B cell (primary cell): ENCODE data around the gene CCDC24. TPM values are rescaled to one million over a fixed set of nuclear protein-coding genes. Genes with fewer than 3 reads are reported as not detected.

Experiments used
- ATAC-seq: fragments of 200-7000 bp; cut with Tn5 transposase; one replicate; pipeline ENCODE4 v1.10.0; 2021; ENCODE audit warnings: low read depth, mild to moderate bottlenecking, moderate number of reproducible peaks, moderate library complexity
- CTCF ChIA-PET: fragments of 350-600 bp; sonication (Branson Sonifier 250); formaldehyde crosslinking; loops from one replicate; lab custom pipeline; 2021; ENCODE audit warnings: antibody characterized with exemption, inconsistent platforms; lab: Charles Lee
- POLR2A ChIA-PET: fragments of 350-600 bp; sonication (Branson Sonifier 250); formaldehyde crosslinking; loops from one replicate; lab custom pipeline; 2021; ENCODE audit warnings: antibody characterized with exemption; lab: Charles Lee
- DNase-seq: peaks from one replicate; pipeline ENCODE4 v3.0.0; 2013
- H2AFZ ChIP-seq: 2 replicates; pipeline ENCODE4 v1.6.1; 2012; ENCODE audit warnings: mild to moderate bottlenecking, low read depth, low read length; ENCODE audit not compliant: insufficient read depth, poor library complexity, severe bottlenecking
- H3K27ac ChIP-seq, 2 donors: 1 replicate in 1 of 2; 2 replicates in 1 of 2; pipeline ENCODE4 v1.5.1; 2012 to 2013; ENCODE audit warnings: low read length in 2 of 2, mild to moderate bottlenecking in 2 of 2, moderate library complexity in 1 of 2
- H3K27me3 ChIP-seq, 4 experiments: fragments of 200-600 bp in 1 of 4; sonication (generic) in 1 of 4; replicated peaks in 1 of 4; 1 replicate in 2 of 4; 2 replicates in 2 of 4; pipeline versions ENCODE4 v1.6.1 to v1.7.0; 2013 to 2016; ENCODE audit warnings: low read length in 3 of 4, mild to moderate bottlenecking in 2 of 4, mixed read lengths in 1 of 4, moderate library complexity in 1 of 4; ENCODE audit not compliant: insufficient read depth in 4 of 4, control insufficient read depth in 3 of 4; ENCODE audit errors: control extremely low read depth in 1 of 4
- H3K36me3 ChIP-seq, 2 experiments: replicated peaks in 1 of 2; 1 replicate in 1 of 2; 2 replicates in 1 of 2; pipeline versions ENCODE4 v1.6.1 to v1.7.1; 2013; ENCODE audit warnings: low read length in 1 of 2; ENCODE audit not compliant: insufficient read depth in 2 of 2, control insufficient read depth in 1 of 2; ENCODE audit errors: control extremely low read depth in 1 of 2, extremely low read depth in 1 of 2
- H3K4me1 ChIP-seq, 2 donors: fragments of 200-600 bp in 1 of 2; sonication (generic) in 1 of 2; 1 replicate in 1 of 2; 2 replicates in 1 of 2; pipeline versions ENCODE4 v1.5.1 to v1.6.1; 2013 to 2017; ENCODE audit warnings: low read length in 2 of 2; ENCODE audit not compliant: control insufficient read depth in 2 of 2, insufficient read depth in 2 of 2
- H3K4me2 ChIP-seq: replicated peaks from 2 replicates; pipeline ENCODE3; 2012; ENCODE audit warnings: mild to moderate bottlenecking, low read depth, low read length; ENCODE audit not compliant: poor library complexity, severe bottlenecking
- H3K4me3 ChIP-seq, 5 experiments: fragments of 200-600 bp in 1 of 5; sonication (generic) in 1 of 5; 1 replicate in 3 of 5; 2 replicates in 2 of 5; pipeline versions ENCODE4 v1.5.1 to v1.7.0; 2011 to 2016; ENCODE audit warnings: low read length in 4 of 5, mild to moderate bottlenecking in 4 of 5, low read depth in 2 of 5, control low read depth in 1 of 5, moderate library complexity in 1 of 5; ENCODE audit not compliant: insufficient read depth in 1 of 5; ENCODE audit errors: control extremely low read depth in 1 of 5, extremely low read depth in 1 of 5
- H3K79me2 ChIP-seq: fragments of 200-600 bp; sonication (generic); one replicate; pipeline ENCODE4 v1.6.0; 2016; ENCODE audit warnings: low read length; ENCODE audit not compliant: control insufficient read depth, insufficient read depth
- H3K9ac ChIP-seq: fragments of 200-600 bp; sonication (generic); 2 replicates; pipeline ENCODE4 v1.6.1; 2017; ENCODE audit warnings: mild to moderate bottlenecking, low read length, moderate library complexity
- H3K9me3 ChIP-seq, 3 donors: one replicate each; pipeline versions ENCODE4 v1.6.1 to v1.7.1; 2013; ENCODE audit warnings: low read length in 2 of 3; ENCODE audit not compliant: control insufficient read depth in 2 of 3, insufficient read depth in 1 of 3; ENCODE audit errors: control extremely low read depth in 1 of 3
- H4K20me1 ChIP-seq: 2 replicates; pipeline ENCODE4 v1.6.0; 2012; ENCODE audit warnings: mild to moderate bottlenecking, low read length; ENCODE audit not compliant: insufficient read depth, control insufficient read depth, poor library complexity, severe bottlenecking
- H3K27ac Mint-ChIP-seq: one replicate; pipeline ENCODE4 v1.8.0; 2021; ENCODE audit warnings: mixed read lengths
- H3K27me3 Mint-ChIP-seq: one replicate; pipeline ENCODE4 v1.8.0; 2021; ENCODE audit warnings: mixed read lengths
- H3K4me1 Mint-ChIP-seq: one replicate; pipeline ENCODE4 v1.8.0; 2021; ENCODE audit warnings: mixed read lengths
- H3K4me3 Mint-ChIP-seq: one replicate; pipeline ENCODE4 v1.8.0; 2021; ENCODE audit warnings: mixed read lengths
- H3K9me3 Mint-ChIP-seq: one replicate; pipeline ENCODE4 v1.8.0; 2022; ENCODE audit warnings: mixed read lengths; ENCODE audit not compliant: insufficient read depth
- EZH2 ChIP-seq: IDR thresholded peaks from 2 replicates; pipeline ENCODE4 v1.6.1; 2012; ENCODE audit warnings: borderline replicate concordance, low read depth, mild to moderate bottlenecking, moderate library complexity, low read length; ENCODE audit not compliant: insufficient read depth, poor library complexity, severe bottlenecking
- WGBS: methylation state at CpG from one replicate; pipeline ENCODE4 v1.1.5; 2013; ENCODE audit warnings: missing lambda C conversion rate; ENCODE audit not compliant: insufficient coverage; 5-methylcytosine and 5-hydroxymethylcytosine counted together
- intact Hi-C: fragments of 100-400 bp; cut with micrococcal nuclease; formaldehyde crosslinking; loops from one replicate; pipeline ENCODE4 v1.10.0; 2022
- polyA plus RNA-seq: library from polyadenylated mRNA; depleted of rRNA; stranded (reverse); fragments of >200 nt; gene quantifications from 2 replicates; pipeline ENCODE4 v1.2.3, GENCODE V29; 2012
- total RNA-seq, 2 donors: library from RNA; stranded (reverse); fragments of 120-200 nt in 1 of 2; gene quantifications; 1 replicate in 1 of 2; 2 replicates in 1 of 2; pipeline versions ENCODE4 v1.2.3 to v1.2.4, GENCODE V29; 2013 to 2022
- TF ChIP-seq, protein P1 (sequence below): fragments of 200-600 bp; IDR thresholded peaks from one replicate; pipeline ENCODE4 v1.8.0; 2022; ENCODE audit warnings: antibody characterized with exemption, mild to moderate bottlenecking

CCDC24 gene
- total and polyA plus RNA-seq, 2 donors (not counting 1 experiment from before 2014, with no cell fraction given), result 10.1 to 18.4 TPM

DNA sequence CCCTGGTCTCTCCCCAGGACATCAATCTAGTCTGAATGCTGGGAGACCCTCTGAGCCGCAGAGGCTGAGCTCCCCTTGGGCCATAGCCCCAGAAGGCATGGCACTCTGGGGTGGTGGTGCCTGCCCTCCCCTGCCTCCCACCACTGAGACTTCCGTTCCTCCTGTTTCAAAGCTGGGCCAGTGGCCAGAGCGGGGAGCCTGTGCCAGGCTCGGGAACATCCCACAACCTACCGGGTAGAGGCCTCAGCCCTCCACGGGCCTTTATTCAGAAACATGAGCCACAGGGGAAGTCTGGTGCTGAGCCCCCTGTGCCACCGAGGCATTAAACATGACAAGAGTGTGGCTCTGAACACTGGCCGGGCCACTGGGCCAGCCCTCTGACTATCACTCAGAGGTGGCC is 8.1 kb downstream of the CCDC24 start:
- CTCF ChIA-PET, result interaction anchor here (1.1 to 1.7 kb wide), 4 partner anchors 36 to 47 kb away, joined by 3 to 6 read pairs (median 4); no protein-coding TSS in a partner anchor
- intact Hi-C loops, result no loop called here
- H3K27ac Mint-ChIP-seq, result no peak overlapping the region

DNA sequence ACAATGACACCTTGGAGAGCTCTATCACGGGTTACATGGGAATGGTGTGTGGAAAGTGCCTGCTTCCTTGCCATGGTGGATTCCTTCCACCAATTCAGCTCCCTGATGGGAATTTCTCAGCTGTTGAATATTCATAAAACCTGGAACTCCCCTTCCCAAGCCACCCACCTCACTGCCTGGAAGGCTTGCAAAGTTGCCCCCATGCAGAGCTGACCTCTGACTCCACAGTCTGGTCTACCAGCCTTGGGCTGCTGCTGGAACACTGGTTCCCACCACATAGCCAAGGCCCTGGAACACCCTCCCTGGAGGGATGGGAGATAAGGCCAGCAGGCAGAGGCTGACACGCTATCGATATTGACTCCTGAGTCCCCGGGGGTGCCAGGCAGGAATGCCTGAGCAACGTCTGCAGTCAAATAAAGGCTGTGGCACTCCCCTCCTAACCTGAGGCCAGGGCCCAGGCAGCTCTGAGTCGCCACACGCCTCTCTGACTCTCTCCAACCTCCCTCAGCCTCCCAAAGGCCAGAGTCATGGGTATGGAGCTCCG is 8.8 kb downstream of the CCDC24 start:
- Mint-ChIP-seq H3K9me3 (no peaks in the 10 kb centered on the region), H3K4me1 (peaks cover 3% of the 10 kb centered on the region), H3K27me3 (no peaks in the 10 kb centered on the region), H3K4me3 (no peak overlapping the region), H3K27ac (no peak overlapping the region)
- Histone ChIP-seq H3K4me1 (peaks cover 0 to 3% of the 10 kb centered on the region in 2 donors), H2AFZ (no peak overlapping the region), H3K9me3 (no peaks in the 10 kb centered on the region), H3K4me3 (no peak overlapping the region), H3K9ac (no peak overlapping the region), H3K4me2 (no peak overlapping the region), H3K79me2 (no peaks in the 10 kb centered on the region), H4K20me1 (no peaks in the 10 kb centered on the region), H3K27me3 (no peaks in the 10 kb centered on the region), H3K27ac (no peak overlapping the region), H3K36me3 (no peaks in the 10 kb centered on the region)
- intact Hi-C loops, result no loop called here
- TF ChIP-seq, protein P1, sequence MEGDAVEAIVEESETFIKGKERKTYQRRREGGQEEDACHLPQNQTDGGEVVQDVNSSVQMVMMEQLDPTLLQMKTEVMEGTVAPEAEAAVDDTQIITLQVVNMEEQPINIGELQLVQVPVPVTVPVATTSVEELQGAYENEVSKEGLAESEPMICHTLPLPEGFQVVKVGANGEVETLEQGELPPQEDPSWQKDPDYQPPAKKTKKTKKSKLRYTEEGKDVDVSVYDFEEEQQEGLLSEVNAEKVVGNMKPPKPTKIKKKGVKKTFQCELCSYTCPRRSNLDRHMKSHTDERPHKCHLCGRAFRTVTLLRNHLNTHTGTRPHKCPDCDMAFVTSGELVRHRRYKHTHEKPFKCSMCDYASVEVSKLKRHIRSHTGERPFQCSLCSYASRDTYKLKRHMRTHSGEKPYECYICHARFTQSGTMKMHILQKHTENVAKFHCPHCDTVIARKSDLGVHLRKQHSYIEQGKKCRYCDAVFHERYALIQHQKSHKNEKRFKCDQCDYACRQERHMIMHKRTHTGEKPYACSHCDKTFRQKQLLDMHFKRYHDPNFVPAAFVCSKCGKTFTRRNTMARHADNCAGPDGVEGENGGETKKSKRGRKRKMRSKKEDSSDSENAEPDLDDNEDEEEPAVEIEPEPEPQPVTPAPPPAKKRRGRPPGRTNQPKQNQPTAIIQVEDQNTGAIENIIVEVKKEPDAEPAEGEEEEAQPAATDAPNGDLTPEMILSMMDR, result no peak
- TF ChIP-seq EZH2, result no peak
- ChIA-PET CTCF (interaction anchor here (1.1 to 1.2 kb wide), 3 partner anchors 35 to 46 kb away, joined by 3 to 4 read pairs (median 3); no protein-coding TSS in a partner anchor), POLR2A (interaction anchor here (0.7 kb wide), 1 partner anchor 345 kb away, joined by 6 read pairs; no protein-coding TSS in a partner anchor)
- DNase-seq, result no peak
- WGBS, result 93% methylated on average over 6 of the region's 8 CpGs
- no peak for ATAC-seq

More for the DNA sequence above, 8.1 kb downstream of the CCDC24 start:
- Mint-ChIP-seq H3K4me3 (no peak overlapping the region), H3K4me1 (peaks cover 8% of the 10 kb centered on the region), H3K27me3 (no peaks in the 10 kb centered on the region), H3K9me3 (no peaks in the 10 kb centered on the region)
- H3K36me3 ChIP-seq, result no peaks in the 10 kb centered on the region
- H3K4me3 ChIP-seq, result no peak overlapping the region
- TF ChIP-seq, protein P1, result no peak
- TF ChIP-seq EZH2, result no peak
- no peak overlapping the region for H3K4me2 ChIP-seq
- DNase-seq (no peak), ATAC-seq (no peak)
- 86% methylated on average over 8 of the region's 8 CpGs for WGBS
- H3K9me3 ChIP-seq, result no peaks in the 10 kb centered on the region
- H3K4me1 ChIP-seq, result peaks cover 0 to 10% of the 10 kb centered on the region in 2 donors
- no peak overlapping the region for H3K27ac ChIP-seq
- no peak overlapping the region for H2AFZ ChIP-seq
- no peaks in the 10 kb centered on the region for H4K20me1 ChIP-seq
- POLR2A ChIA-PET, result interaction anchor here (0.7 kb wide), 1 partner anchor 345 kb away, joined by 6 read pairs; no protein-coding TSS in a partner anchor
- H3K27me3 ChIP-seq, result no peaks in the 10 kb centered on the region
- no peaks in the 10 kb centered on the region for H3K79me2 ChIP-seq
- no peak overlapping the region for H3K9ac ChIP-seq
